Panc1 (cell line): ENCODE data around the gene COL11A1. TPM values are rescaled to one million over a fixed set of nuclear protein-coding genes. Genes with fewer than 3 reads are reported as not detected.

Experiments used
- ATAC-seq: fragments of 200-7000 bp; cut with Tn5 transposase; 2 replicates; pipeline ENCODE4 v1.9.1; 2020; ENCODE audit warnings: mild to moderate bottlenecking, moderate library complexity
- BruUV-seq: library from RNA; stranded (reverse); fragments of 400-500 nt; replicated peaks from 2 replicates; lab custom pipeline; 2021; lab: Mats Ljungman, UMichigan
- CTCF ChIA-PET: fragments of 300-600 bp; sonication (Branson Sonifier 250); formaldehyde crosslinking; loops from one replicate; lab custom pipeline; 2022; ENCODE audit warnings: antibody characterized with exemption; lab: Charles Lee
- POLR2A ChIA-PET: fragments of 300-600 bp; sonication (Branson Sonifier 250); formaldehyde crosslinking; loops from one replicate; lab custom pipeline; 2022; ENCODE audit warnings: antibody characterized with exemption; lab: Charles Lee
- DNase-seq: peaks from one replicate; pipeline ENCODE4 v3.0.0-alpha.2; 2010; ENCODE audit warnings: low read depth, low spot score
- H3K27ac ChIP-seq: 2 replicates; pipeline ENCODE4 v1.5.1; 2011; ENCODE audit warnings: mild to moderate bottlenecking, low read length, inconsistent platforms
- H3K27me3 ChIP-seq: fragments of 200-500 bp; sonication (Bioruptor generic); 2 replicates; pipeline ENCODE4 v1.6.0; 2014; ENCODE audit warnings: low read length, inconsistent platforms; ENCODE audit not compliant: control insufficient read depth, insufficient read depth
- H3K36me3 ChIP-seq: fragments of 200-500 bp; sonication (Bioruptor generic); 2 replicates; pipeline ENCODE4 v1.5.1; 2014; ENCODE audit warnings: inconsistent platforms, mild to moderate bottlenecking, low read length, moderate library complexity; ENCODE audit not compliant: control insufficient read depth, insufficient read depth
- H3K4me1 ChIP-seq: 2 replicates; pipeline ENCODE4 v1.5.1; 2011; ENCODE audit warnings: inconsistent platforms, mild to moderate bottlenecking, low read length, moderate library complexity; ENCODE audit not compliant: control insufficient read depth, insufficient read depth
- H3K4me3 ChIP-seq, 2 experiments: 2 replicates each; pipeline ENCODE4 v1.5.1; 2011 to 2012; ENCODE audit warnings: low read depth in 2 of 2, low read length in 2 of 2, mild to moderate bottlenecking in 2 of 2, inconsistent platforms in 1 of 2, moderate library complexity in 1 of 2
- H3K9me3 ChIP-seq: fragments of 200-500 bp; sonication (Bioruptor generic); 2 replicates; pipeline ENCODE4 v1.5.1; 2014; ENCODE audit warnings: low read depth, mild to moderate bottlenecking, inconsistent platforms, low read length, moderate library complexity; ENCODE audit not compliant: control insufficient read depth, insufficient read depth
- CTCF ChIP-seq: fragments of 450-650 bp; IDR thresholded peaks from 2 replicates; pipeline ENCODE4 v1.5.1; 2017; ENCODE audit warnings: mild to moderate bottlenecking
- POLR2AphosphoS5 ChIP-seq: IDR thresholded peaks from 2 replicates; pipeline ENCODE4 v1.6.1; 2012; ENCODE audit warnings: mild to moderate bottlenecking, low read depth, low read length, moderate library complexity
- REST ChIP-seq, 2 experiments: IDR thresholded peaks; 2 replicates each; pipeline ENCODE4 v1.6.1; 2011 to 2012; ENCODE audit warnings: low read depth in 2 of 2, control low read depth in 1 of 2, low read length in 1 of 2, mild to moderate bottlenecking in 1 of 2, moderate library complexity in 1 of 2; ENCODE audit not compliant: insufficient read depth in 1 of 2
- SIN3A ChIP-seq: IDR thresholded peaks from 2 replicates; pipeline ENCODE4 v1.6.1; 2012; ENCODE audit warnings: low read depth, mild to moderate bottlenecking, low read length, moderate library complexity, borderline replicate concordance; ENCODE audit not compliant: insufficient read depth
- TCF7L2 ChIP-seq: IDR thresholded peaks from 2 replicates; pipeline ENCODE4 v1.6.1; 2011; ENCODE audit warnings: mild to moderate bottlenecking, low read depth, low read length, inconsistent platforms
- in situ Hi-C: cut with HindIII; loops from 2 replicates; pipeline ENCODE4 v1.10.0; 2016; ENCODE audit warnings: low sequenced_read_pairs, low pct_unique_long_range_greater_than_20kb
- intact Hi-C: fragments of 100-400 bp; cut with micrococcal nuclease; formaldehyde crosslinking; loops from one replicate; pipeline ENCODE4 v1.10.0; 2022; ENCODE audit not compliant: unreplicated experiment
- total RNA-seq: library from RNA; stranded (reverse); gene quantifications from one replicate; pipeline ENCODE4 v1.2.1, GENCODE V29; 2021; ENCODE audit not compliant: unreplicated experiment

COL11A1 gene
- total RNA-seq, 1 experiment from 2014 or later: 106 TPM

GRCh38 chr1:102851616-102852015 is 256.7 kb downstream of the COL11A1 start:
- intact Hi-C loops: no loop called here
- ChIA-PET CTCF (no interaction called here), POLR2A (no interaction called here)
- H3K9me3 ChIP-seq: no peaks in the 10 kb centered on the region
- no peaks in the 10 kb centered on the region for H3K4me1 ChIP-seq
- ATAC-seq (no peak), DNase-seq (no peak)
- H3K27ac ChIP-seq: no peak overlapping the region
- no peak overlapping the region for H3K4me3 ChIP-seq
- BruUV-seq: no TSS peak
- no peaks in the 10 kb centered on the region for H3K36me3 ChIP-seq
- no peaks in the 10 kb centered on the region for H3K27me3 ChIP-seq
- TF ChIP-seq SIN3A (no peak), CTCF (no peak), REST (IDR thresholded peaks at IDR 0.05; ENCODE audit: insufficient read depth in 1 of 2, low read depth in 2 of 2, low read length in 1 of 2) (no peak), POLR2AphosphoS5 (no peak), TCF7L2 (no peak)
- in situ Hi-C loops: no loop called here

GRCh38 chr1:102842606-102843005 is 265.7 kb downstream of the COL11A1 start:
- Histone ChIP-seq H3K36me3 (no peaks in the 10 kb centered on the region), H3K27ac (no peak overlapping the region), H3K4me3 (no peak overlapping the region), H3K4me1 (no peaks in the 10 kb centered on the region), H3K9me3 (no peaks in the 10 kb centered on the region), H3K27me3 (no peaks in the 10 kb centered on the region)
- CTCF ChIA-PET: no interaction called here
- intact Hi-C loops (no loop called here), in situ Hi-C loops (no loop called here)
- POLR2A ChIA-PET: no interaction called here
- no peak for TF ChIP-seq TCF7L2
- DNase-seq (no peak), ATAC-seq (no peak)
- BruUV-seq: no TSS peak

GRCh38 chr1:102840741-102841140 is 267.6 kb downstream of the COL11A1 start:
- no peaks in the 10 kb centered on the region for H3K9me3 ChIP-seq
- POLR2A ChIA-PET: no interaction called here
- TF ChIP-seq POLR2AphosphoS5 (no peak), REST (IDR thresholded peaks at IDR 0.05; ENCODE audit: insufficient read depth in 1 of 2, low read depth in 2 of 2, low read length in 1 of 2) (no peak)

More at GRCh38 chr1:102840741-102841140, 267.6 kb downstream of the COL11A1 start:
- intact Hi-C loops: no loop called here
- Histone ChIP-seq H3K4me1 (no peaks in the 10 kb centered on the region), H3K4me3 (no peak overlapping the region), H3K27me3 (no peaks in the 10 kb centered on the region), H3K27ac (no peak overlapping the region), H3K36me3 (no peaks in the 10 kb centered on the region)
- ATAC-seq (no peak), DNase-seq (no peak)
- no TSS peak for BruUV-seq
- in situ Hi-C loops: no loop called here
- CTCF ChIA-PET: no interaction called here
